Retinal pigment epithelial cell (primary cell): ENCODE results near the gene MYO7A.

Experiments
- DNase-seq: peaks from one replicate; pipeline ENCODE4 v3.0.0-alpha.2; 2010; ENCODE audit warnings: low read depth
- H3K4me3 ChIP-seq: 2 replicates; pipeline ENCODE4 v1.5.1; 2011; ENCODE audit warnings: mild to moderate bottlenecking, low read length, control low read depth, moderate library complexity
- TF ChIP-seq, protein P1 (sequence below): conservative IDR thresholded peaks from 2 replicates; pipeline ENCODE4 v1.5.1; 2011; ENCODE audit warnings: low read depth, low read length, control low read depth, inconsistent platforms

The MYO7A gene

DNA sequence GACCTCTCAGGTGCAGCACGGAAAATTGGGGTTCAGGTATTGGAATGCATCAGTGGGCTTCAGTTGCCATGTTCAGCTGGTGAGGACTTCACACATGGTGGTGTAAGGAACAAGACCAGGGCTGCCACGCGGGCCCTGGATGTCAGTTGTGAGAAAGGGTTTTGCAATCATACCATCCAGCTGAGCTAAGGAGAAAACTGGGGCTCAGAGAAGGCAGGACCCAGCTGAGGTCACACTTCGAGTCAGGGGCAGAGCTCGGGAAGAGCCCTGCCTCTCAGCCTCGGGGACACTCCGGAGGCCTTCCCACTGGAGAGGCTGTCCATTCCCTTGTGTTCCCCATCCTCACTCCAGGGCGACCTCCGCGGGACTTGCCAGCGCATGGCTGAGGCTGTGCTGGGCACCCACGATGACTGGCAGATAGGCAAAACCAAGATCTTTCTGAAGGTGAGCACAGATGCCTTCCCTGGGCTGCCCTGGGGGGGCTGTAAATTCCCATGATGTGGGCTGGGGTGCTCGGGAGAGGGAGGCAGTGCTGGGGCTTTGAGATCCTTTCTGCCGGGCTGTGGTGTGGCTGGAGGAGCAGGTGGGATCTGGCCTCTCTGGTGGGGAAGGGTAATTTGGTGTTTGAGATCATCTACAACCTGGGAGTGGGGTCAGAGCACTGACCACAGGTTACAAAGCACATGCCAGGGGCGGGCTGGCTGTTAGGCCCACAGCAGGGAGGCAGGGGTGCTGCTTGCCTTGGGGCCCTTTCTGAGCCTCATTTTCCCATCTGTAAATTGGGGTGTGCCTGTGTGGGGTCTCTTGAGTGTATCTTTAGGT lies 47.2 kb downstream of the MYO7A start:
- TF ChIP-seq, protein P1, sequence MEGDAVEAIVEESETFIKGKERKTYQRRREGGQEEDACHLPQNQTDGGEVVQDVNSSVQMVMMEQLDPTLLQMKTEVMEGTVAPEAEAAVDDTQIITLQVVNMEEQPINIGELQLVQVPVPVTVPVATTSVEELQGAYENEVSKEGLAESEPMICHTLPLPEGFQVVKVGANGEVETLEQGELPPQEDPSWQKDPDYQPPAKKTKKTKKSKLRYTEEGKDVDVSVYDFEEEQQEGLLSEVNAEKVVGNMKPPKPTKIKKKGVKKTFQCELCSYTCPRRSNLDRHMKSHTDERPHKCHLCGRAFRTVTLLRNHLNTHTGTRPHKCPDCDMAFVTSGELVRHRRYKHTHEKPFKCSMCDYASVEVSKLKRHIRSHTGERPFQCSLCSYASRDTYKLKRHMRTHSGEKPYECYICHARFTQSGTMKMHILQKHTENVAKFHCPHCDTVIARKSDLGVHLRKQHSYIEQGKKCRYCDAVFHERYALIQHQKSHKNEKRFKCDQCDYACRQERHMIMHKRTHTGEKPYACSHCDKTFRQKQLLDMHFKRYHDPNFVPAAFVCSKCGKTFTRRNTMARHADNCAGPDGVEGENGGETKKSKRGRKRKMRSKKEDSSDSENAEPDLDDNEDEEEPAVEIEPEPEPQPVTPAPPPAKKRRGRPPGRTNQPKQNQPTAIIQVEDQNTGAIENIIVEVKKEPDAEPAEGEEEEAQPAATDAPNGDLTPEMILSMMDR, result no peak
- H3K4me3 ChIP-seq, result no peak overlapping the region

DNA sequence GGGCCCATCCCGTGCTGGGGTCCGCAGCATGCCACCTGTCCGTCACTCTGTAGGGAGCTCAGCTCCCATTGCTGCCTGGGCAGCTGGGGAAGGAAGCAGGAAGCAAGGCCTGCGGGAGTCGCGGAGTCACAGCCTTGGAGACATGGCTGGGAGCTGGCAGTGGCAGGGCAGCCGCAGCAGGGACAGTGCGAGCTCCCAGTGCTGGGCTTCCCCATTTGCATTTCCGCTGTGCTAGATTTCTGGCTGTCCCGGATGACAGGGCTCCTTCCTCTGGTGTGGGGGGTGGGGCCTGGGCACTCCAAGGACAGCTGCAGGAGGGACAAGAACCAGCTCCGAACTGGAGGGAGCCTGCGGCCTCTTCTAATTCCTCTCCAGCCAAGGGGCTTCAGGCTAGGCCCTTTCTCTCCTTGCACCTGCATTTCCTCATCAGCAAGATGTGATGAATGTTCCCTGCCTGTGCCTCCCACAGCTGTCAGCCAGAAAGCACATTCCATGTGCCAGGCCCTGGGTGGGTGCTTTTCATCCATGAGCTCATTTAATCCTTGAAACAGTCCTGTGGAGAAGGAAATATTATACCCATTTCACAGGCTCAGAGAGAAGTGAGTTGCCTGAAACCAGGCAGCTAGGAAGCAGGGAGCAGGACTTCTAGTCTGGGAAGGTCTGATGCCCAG lies 48.0 kb downstream of the MYO7A start:
- no peak overlapping the region for H3K4me3 ChIP-seq
- TF ChIP-seq, protein P1, result no peak
- DNase-seq, result no peak

More for the DNA sequence above, 47.2 kb downstream of the MYO7A start:
- DNase-seq, result no peak

DNA sequence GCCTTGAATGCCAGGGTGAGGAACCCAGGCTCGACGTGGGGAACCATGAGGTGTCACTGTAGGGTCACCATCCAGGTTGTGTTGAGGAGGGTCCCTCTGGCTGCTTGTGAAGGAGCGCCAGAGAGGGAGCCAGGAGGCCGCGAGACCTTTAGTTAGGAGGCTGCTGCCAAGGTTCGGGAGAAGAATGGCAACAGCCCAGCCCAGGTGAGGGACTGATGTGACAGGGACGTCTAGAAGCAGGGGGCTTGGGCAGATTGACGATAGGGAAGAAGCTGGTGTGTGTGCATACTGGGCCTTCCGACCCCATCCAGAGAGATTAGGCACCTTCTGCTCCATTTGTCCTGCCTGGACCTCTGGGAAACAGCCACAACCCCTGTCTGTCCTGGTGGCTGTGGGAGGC lies 49.0 kb downstream of the MYO7A start:
- DNase-seq, result no peak
- TF ChIP-seq, protein P1, result no peak
- H3K4me3 ChIP-seq, result no peak overlapping the region

DNA sequence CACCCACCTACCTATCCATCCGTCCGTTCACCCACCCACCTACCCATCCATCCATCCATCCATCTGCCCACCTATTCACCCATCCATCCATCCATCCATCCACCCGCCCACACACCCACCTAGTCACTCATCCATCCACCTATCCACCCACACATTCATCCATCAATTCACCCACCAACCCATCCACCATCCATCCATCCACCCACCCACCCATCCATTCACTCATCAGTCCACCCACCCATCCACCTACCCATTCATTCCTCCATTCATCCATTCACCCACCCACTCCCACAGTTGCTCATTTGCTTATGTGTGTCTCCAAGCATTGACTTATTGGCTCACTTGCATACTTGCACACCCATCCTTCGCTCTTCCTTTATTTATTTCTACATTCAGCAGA lies 50.1 kb downstream of the MYO7A start:
- no peak overlapping the region for H3K4me3 ChIP-seq
- no peak for DNase-seq
- TF ChIP-seq, protein P1, result no peak

DNA sequence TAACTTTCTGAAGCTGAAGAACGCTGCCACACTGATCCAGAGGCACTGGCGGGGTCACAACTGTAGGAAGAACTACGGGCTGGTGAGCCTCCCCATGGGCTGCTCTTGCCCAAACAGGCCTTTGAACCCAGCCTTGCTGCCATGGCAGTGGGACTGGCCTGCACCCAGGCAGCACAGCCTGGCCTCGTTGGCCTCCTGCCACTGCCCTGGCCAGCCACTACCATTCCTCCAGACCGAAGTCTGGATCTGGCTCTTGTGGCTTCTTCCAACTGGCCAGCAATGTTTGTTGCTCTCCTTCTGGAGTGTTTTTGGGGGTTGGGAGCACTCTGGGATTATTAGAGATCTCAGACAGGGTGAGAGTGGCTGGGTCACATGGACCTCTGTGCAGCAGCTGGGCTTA lies 51.0 kb downstream of the MYO7A start:
- H3K4me3 ChIP-seq, result no peak overlapping the region
- TF ChIP-seq, protein P1, result no peak
- DNase-seq, result no peak

DNA sequence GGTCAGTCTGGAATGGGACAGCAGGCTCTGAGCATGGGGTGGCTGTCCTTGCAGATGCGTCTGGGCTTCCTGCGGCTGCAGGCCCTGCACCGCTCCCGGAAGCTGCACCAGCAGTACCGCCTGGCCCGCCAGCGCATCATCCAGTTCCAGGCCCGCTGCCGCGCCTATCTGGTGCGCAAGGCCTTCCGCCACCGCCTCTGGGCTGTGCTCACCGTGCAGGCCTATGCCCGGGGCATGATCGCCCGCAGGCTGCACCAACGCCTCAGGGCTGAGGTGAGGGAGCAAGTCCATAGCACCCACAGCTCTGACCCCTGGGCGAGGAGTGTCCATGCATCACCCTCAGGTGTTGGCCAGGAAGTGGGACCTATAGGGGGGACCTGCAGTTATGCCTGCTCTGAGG lies 51.6 kb downstream of the MYO7A start:
- no peak overlapping the region for H3K4me3 ChIP-seq
- TF ChIP-seq, protein P1, result no peak
- DNase-seq, result no peak

DNA sequence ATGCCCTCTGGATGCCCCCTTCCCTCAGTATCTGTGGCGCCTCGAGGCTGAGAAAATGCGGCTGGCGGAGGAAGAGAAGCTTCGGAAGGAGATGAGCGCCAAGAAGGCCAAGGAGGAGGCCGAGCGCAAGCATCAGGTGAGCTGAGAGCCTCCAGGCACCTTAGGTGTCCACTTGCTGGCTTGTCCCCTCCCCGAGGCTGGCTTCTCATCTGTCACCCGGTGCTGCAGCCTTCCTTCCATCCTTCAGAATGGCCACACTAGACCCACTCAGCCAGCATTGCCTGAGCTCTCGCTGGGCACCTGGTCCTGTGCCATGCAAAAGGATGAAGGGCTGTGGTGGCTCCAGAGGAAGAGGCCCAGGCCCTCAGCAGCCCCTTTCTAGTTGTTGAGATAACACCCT lies 52.3 kb downstream of the MYO7A start:
- DNase-seq, result no peak
- TF ChIP-seq, protein P1, result no peak
- H3K4me3 ChIP-seq, result no peak overlapping the region
